ENCODE measurements around the gene UBE2F. TPM values are rescaled to one million over a fixed set of nuclear protein-coding genes. Genes with fewer than 3 reads are reported as not detected.

UBE2F gene
- total RNA-seq, 1 experiment from 2014 or later, result 103 TPM

DNA sequence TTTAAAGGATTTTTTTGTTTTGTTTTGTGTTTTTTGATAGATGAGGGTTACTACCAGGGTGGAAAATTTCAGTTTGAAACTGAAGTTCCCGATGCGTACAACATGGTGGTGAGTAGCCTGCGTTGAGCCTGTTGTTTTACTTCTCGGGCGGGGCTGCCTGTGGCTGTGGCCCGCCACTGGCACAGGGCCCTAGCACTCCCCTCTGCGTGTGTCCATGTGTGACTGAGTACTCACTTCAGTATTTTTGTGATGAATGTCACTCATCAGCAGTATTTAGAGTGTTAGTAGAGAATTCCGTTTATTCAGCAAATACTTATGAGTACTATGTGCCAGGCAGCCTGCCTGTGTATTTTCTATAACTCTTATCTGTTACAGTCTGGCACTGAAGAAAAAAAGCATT is 49.7 kb downstream of the UBE2F start:
- Histone ChIP-seq H2AFZ (no peak overlapping the region), H3K36me3 (ENCODE audit: low read depth) (no peaks in the 10 kb centered on the region), H3K4me3 (no peak overlapping the region), H3K4me2 (no peak overlapping the region), H3K79me2 (ENCODE audit: low read depth) (peaks cover 11% of the 10 kb centered on the region; the same call in 1 of the 2 replicates), H3K9me2 (ENCODE audit: insufficient read depth) (no peaks in the 10 kb centered on the region), H3K9me3 (ENCODE audit: insufficient read depth, low read depth) (no peaks in the 10 kb centered on the region), H3K27me3 (ENCODE audit: insufficient read depth, low read depth) (no peaks in the 10 kb centered on the region), H3K27ac (no peak overlapping the region), H3F3A (ENCODE audit: insufficient read depth, low read depth) (peaks cover 7% of the 10 kb centered on the region; the same call in 1 of the 2 replicates), H3K4me1 (replicated peaks; ENCODE audit: insufficient read depth) (no peaks in the 10 kb centered on the region), H4K20me1 (ENCODE audit: insufficient read depth) (no peaks in the 10 kb centered on the region; the same call in none of the 2 replicates)
- CTCF ChIA-PET, result no interaction called here
- POLR2A ChIA-PET (ENCODE audit: unreplicated experiment), result no interaction called here
- intact Hi-C loops (cut with micrococcal nuclease; ENCODE audit: unreplicated experiment), result no loop called here
- no peak for DNase-seq
- TF ChIP-seq, protein P1, sequence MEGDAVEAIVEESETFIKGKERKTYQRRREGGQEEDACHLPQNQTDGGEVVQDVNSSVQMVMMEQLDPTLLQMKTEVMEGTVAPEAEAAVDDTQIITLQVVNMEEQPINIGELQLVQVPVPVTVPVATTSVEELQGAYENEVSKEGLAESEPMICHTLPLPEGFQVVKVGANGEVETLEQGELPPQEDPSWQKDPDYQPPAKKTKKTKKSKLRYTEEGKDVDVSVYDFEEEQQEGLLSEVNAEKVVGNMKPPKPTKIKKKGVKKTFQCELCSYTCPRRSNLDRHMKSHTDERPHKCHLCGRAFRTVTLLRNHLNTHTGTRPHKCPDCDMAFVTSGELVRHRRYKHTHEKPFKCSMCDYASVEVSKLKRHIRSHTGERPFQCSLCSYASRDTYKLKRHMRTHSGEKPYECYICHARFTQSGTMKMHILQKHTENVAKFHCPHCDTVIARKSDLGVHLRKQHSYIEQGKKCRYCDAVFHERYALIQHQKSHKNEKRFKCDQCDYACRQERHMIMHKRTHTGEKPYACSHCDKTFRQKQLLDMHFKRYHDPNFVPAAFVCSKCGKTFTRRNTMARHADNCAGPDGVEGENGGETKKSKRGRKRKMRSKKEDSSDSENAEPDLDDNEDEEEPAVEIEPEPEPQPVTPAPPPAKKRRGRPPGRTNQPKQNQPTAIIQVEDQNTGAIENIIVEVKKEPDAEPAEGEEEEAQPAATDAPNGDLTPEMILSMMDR (conservative IDR thresholded peaks at IDR 0.05), result no peak
- no peak for TF ChIP-seq EZH2 (IDR thresholded peaks at IDR 0.05; ENCODE audit: low read depth)
- BruUV-seq (replicated peaks), result no TSS peak

- TF ChIP-seq, protein P1 (conservative IDR thresholded peaks at IDR 0.05), result no peak
- TF ChIP-seq EZH2 (IDR thresholded peaks at IDR 0.05; ENCODE audit: low read depth), result no peak
These were observed 53.1 kb downstream of the UBE2F start for GRCh38 chr2:238019962-238020361.

GRCh38 chr2:238020816-238021215 is 54.0 kb downstream of the UBE2F start:
- no peaks in the 10 kb centered on the region for H3K36me3 ChIP-seq (ENCODE audit: low read depth)
- BruUV-seq (replicated peaks), result no TSS peak
- no peaks in the 10 kb centered on the region for H3K9me2 ChIP-seq (ENCODE audit: insufficient read depth)
- intact Hi-C loops (cut with micrococcal nuclease; ENCODE audit: unreplicated experiment), result no loop called here
- ChIA-PET CTCF (no interaction called here), POLR2A (ENCODE audit: unreplicated experiment) (no interaction called here)
- no peak overlapping the region for H3K27ac ChIP-seq
- no peaks in the 10 kb centered on the region for H3F3A ChIP-seq (ENCODE audit: insufficient read depth, low read depth)
- TF ChIP-seq, protein P1 (conservative IDR thresholded peaks at IDR 0.05), result no peak
- TF ChIP-seq EZH2 (IDR thresholded peaks at IDR 0.05; ENCODE audit: low read depth), result no peak
- DNase-seq, result no peak
- H3K4me1 ChIP-seq (replicated peaks; ENCODE audit: insufficient read depth), result no peaks in the 10 kb centered on the region
- H3K79me2 ChIP-seq (ENCODE audit: low read depth), result peaks cover 4% of the 10 kb centered on the region; the same call in 1 of the 2 replicates
- peaks cover 3% of the 10 kb centered on the region for H4K20me1 ChIP-seq (ENCODE audit: insufficient read depth)
- no peak overlapping the region for H3K4me3 ChIP-seq
- no peaks in the 10 kb centered on the region for H3K27me3 ChIP-seq (ENCODE audit: insufficient read depth, low read depth)
- no peak overlapping the region for H3K4me2 ChIP-seq
- H3K9me3 ChIP-seq (ENCODE audit: insufficient read depth, low read depth), result no peaks in the 10 kb centered on the region
- no peak overlapping the region for H2AFZ ChIP-seq

More at GRCh38 chr2:238019962-238020361, 53.1 kb downstream of the UBE2F start:
- Histone ChIP-seq H3K4me3 (no peak overlapping the region), H3K4me2 (no peak overlapping the region), H3K36me3 (ENCODE audit: low read depth) (no peaks in the 10 kb centered on the region), H3K27me3 (ENCODE audit: insufficient read depth, low read depth) (no peaks in the 10 kb centered on the region), H3K27ac (no peak overlapping the region), H4K20me1 (ENCODE audit: insufficient read depth) (peaks cover 3% of the 10 kb centered on the region), H3K9me3 (ENCODE audit: insufficient read depth, low read depth) (no peaks in the 10 kb centered on the region), H3K4me1 (replicated peaks; ENCODE audit: insufficient read depth) (no peaks in the 10 kb centered on the region), H2AFZ (no peak overlapping the region), H3F3A (ENCODE audit: insufficient read depth, low read depth) (no peaks in the 10 kb centered on the region), H3K9me2 (ENCODE audit: insufficient read depth) (no peaks in the 10 kb centered on the region), H3K79me2 (ENCODE audit: low read depth) (peaks cover 10% of the 10 kb centered on the region; the same call in 1 of the 2 replicates)
- DNase-seq, result no peak
- BruUV-seq (replicated peaks), result no TSS peak
- CTCF ChIA-PET, result no interaction called here
- intact Hi-C loops (cut with micrococcal nuclease; ENCODE audit: unreplicated experiment), result no loop called here
- POLR2A ChIA-PET (ENCODE audit: unreplicated experiment), result no interaction called here
